ENCODE measurements around the gene ENAM. TPM values are rescaled to one million over a fixed set of nuclear protein-coding genes. Genes with fewer than 3 reads are reported as not detected.

Gene ENAM
- total RNA-seq, 1 donor from 2014 or later, result not detected

- no peak for TF ChIP-seq CTCF (IDR thresholded peaks at IDR 0.05; ENCODE audit: partially characterized antibody, unreplicated experiment)
- Mint-ChIP-seq H3K27me3 (ENCODE audit: unreplicated experiment) (peaks cover 3% of the 10 kb centered on the region), H3K9me3 (ENCODE audit: unreplicated experiment) (no peaks in the 10 kb centered on the region), H3K27ac (ENCODE audit: unreplicated experiment) (no peak overlapping the region), H3K36me3 (ENCODE audit: unreplicated experiment) (no peaks in the 10 kb centered on the region), H3K4me1 (ENCODE audit: low read depth, unreplicated experiment) (no peaks in the 10 kb centered on the region), H3K4me3 (ENCODE audit: unreplicated experiment) (no peak overlapping the region)
- no peak for DNase-seq
Observed at GRCh38 chr4:70667740-70668535, 39.4 kb downstream of the ENAM start.

- Mint-ChIP-seq H3K36me3 (ENCODE audit: unreplicated experiment) (no peaks in the 10 kb centered on the region), H3K27ac (ENCODE audit: unreplicated experiment) (no peak overlapping the region), H3K4me1 (ENCODE audit: low read depth, unreplicated experiment) (no peaks in the 10 kb centered on the region), H3K27me3 (ENCODE audit: unreplicated experiment) (peaks cover 3% of the 10 kb centered on the region), H3K4me3 (ENCODE audit: unreplicated experiment) (no peak overlapping the region), H3K9me3 (ENCODE audit: unreplicated experiment) (peaks cover 2% of the 10 kb centered on the region)
- no peak for TF ChIP-seq CTCF (IDR thresholded peaks at IDR 0.05; ENCODE audit: partially characterized antibody, unreplicated experiment)
- DNase-seq, result no peak
Observed at GRCh38 chr4:70670332-70671014, 41.9 kb downstream of the ENAM start.

- TF ChIP-seq CTCF (IDR thresholded peaks at IDR 0.05; ENCODE audit: partially characterized antibody, unreplicated experiment), result no peak
- no peak for DNase-seq
- Mint-ChIP-seq H3K27me3 (ENCODE audit: unreplicated experiment) (peaks cover 3% of the 10 kb centered on the region), H3K36me3 (ENCODE audit: unreplicated experiment) (no peaks in the 10 kb centered on the region), H3K27ac (ENCODE audit: unreplicated experiment) (no peak overlapping the region), H3K4me1 (ENCODE audit: low read depth, unreplicated experiment) (no peaks in the 10 kb centered on the region), H3K9me3 (ENCODE audit: unreplicated experiment) (peaks cover 2% of the 10 kb centered on the region), H3K4me3 (ENCODE audit: unreplicated experiment) (no peak overlapping the region)
Observed at GRCh38 chr4:70671091-70671490, 42.5 kb downstream of the ENAM start.

GRCh38 chr4:70674191-70674590, 45.6 kb downstream of the ENAM start:
- Mint-ChIP-seq H3K9me3 (ENCODE audit: unreplicated experiment) (peaks cover 2% of the 10 kb centered on the region), H3K4me3 (ENCODE audit: unreplicated experiment) (no peak overlapping the region), H3K27ac (ENCODE audit: unreplicated experiment) (no peak overlapping the region), H3K4me1 (ENCODE audit: low read depth, unreplicated experiment) (no peaks in the 10 kb centered on the region), H3K36me3 (ENCODE audit: unreplicated experiment) (no peaks in the 10 kb centered on the region), H3K27me3 (ENCODE audit: unreplicated experiment) (peaks cover 3% of the 10 kb centered on the region)
- TF ChIP-seq CTCF (IDR thresholded peaks at IDR 0.05; ENCODE audit: partially characterized antibody, unreplicated experiment), result no peak
- DNase-seq, result no peak

- Mint-ChIP-seq H3K27ac (ENCODE audit: unreplicated experiment) (no peak overlapping the region), H3K36me3 (ENCODE audit: unreplicated experiment) (no peaks in the 10 kb centered on the region), H3K27me3 (ENCODE audit: unreplicated experiment) (peaks cover 3% of the 10 kb centered on the region), H3K4me1 (ENCODE audit: low read depth, unreplicated experiment) (no peaks in the 10 kb centered on the region), H3K9me3 (ENCODE audit: unreplicated experiment) (peaks cover 2% of the 10 kb centered on the region), H3K4me3 (ENCODE audit: unreplicated experiment) (no peak overlapping the region)
- no peak for DNase-seq
- no peak for TF ChIP-seq CTCF (IDR thresholded peaks at IDR 0.05; ENCODE audit: partially characterized antibody, unreplicated experiment)
Observed at GRCh38 chr4:70674731-70675130, 46.2 kb downstream of the ENAM start.
